Vagina (tissue), 2 donors: ENCODE measurements around the gene IRF5.

Experiments
- CTCF ChIP-seq, 3 experiments: fragments of 450-650 bp in 2 of 3; fragments of 200-600 bp in 1 of 3; sonication (generic) in 1 of 3; IDR thresholded peaks; one replicate each; pipeline ENCODE4 v1.5.1; 2017 to 2019; ENCODE audit warnings: antibody characterized with exemption in 3 of 3, mild to moderate bottlenecking in 2 of 3, moderate library complexity in 2 of 3
- POLR2A ChIP-seq, 2 donors: fragments of 450-650 bp; IDR thresholded peaks; one replicate each; pipeline ENCODE4 v1.6.1; 2017; ENCODE audit warnings: antibody characterized with exemption in 2 of 2, mild to moderate bottlenecking in 2 of 2, moderate library complexity in 2 of 2
- POLR2AphosphoS5 ChIP-seq, 2 donors: sonication (generic); formaldehyde crosslinking; IDR thresholded peaks; one replicate each; pipeline ENCODE4 v1.9.0; 2017; ENCODE audit warnings: antibody characterized with exemption in 2 of 2, mild to moderate bottlenecking in 2 of 2, low read depth in 1 of 2; ENCODE audit not compliant: insufficient read depth in 1 of 2

- TF ChIP-seq POLR2A (IDR thresholded peaks at IDR 0.05) (no peak), CTCF (IDR thresholded peaks at IDR 0.05) (no peak), POLR2AphosphoS5 (IDR thresholded peaks at IDR 0.05; ENCODE audit: insufficient read depth in 1 of 2, low read depth in 1 of 2) (no peak)
Observed at GRCh38 chr7:128932862-128933179, 4.9 kb upstream of the IRF5 start.
